ENCODE measurements around the gene IFITM10.

The IFITM10 gene

DNA sequence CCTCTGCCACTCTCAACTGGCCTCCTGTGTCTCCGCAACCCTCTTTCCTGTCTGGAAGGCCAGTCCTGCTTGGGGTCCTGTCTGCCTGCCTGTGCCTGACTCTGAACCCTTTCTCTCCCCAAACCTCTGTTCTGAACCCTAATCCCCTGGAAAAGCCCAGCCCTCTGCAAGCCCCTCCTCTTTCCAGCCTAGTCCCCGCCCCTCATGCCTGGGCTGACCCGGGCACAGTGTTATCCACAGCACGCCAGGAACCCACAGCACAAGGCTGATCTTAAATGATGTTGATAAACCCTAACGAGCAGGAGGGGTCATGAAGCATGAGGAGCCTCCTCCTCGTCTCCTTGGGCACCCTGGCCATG, at the start of gene IFITM10:
IFITM10 (minus strand) TSS at position 115 of the 359 bp plus-strand sequence. CDS start 153 bp downstream, outside the sequence.
- DNase-seq = no peak

DNA sequence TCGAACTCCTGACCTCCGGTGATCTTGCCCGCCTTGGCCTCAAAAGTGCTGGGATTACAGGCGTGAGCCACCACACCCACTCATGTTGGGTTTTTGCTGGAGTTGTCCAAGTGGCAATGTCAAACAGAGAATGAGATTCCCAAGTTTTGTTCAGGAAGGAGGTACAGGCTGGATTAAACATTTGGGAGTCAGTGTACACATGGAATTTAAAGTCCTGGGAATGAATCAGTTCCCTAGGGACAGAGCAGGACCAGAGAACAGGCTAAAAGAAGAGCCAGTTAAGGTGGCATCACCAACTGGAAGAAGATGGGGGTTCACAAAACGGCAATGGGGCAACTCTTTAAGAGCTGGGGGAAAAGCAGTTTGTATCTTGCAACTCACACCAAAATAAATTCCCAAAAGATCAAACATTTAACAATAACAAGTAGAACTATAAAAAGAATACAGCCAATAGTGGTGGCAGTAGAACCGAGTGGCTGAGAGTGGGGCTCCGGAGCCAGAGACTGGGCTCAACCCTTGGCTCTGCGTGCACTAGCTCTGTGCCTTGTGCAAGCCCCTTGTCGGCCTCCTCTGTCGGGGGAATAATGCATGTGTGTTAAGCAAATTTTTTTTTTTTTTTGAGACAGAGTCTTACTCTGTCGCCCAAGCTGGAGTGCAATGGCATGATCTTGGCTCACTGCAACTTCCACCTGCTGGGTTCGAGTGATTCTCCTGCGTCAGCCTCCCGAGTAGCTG, 47.2 kb upstream of the IFITM10 start:
- DNase-seq = no peak

DNA sequence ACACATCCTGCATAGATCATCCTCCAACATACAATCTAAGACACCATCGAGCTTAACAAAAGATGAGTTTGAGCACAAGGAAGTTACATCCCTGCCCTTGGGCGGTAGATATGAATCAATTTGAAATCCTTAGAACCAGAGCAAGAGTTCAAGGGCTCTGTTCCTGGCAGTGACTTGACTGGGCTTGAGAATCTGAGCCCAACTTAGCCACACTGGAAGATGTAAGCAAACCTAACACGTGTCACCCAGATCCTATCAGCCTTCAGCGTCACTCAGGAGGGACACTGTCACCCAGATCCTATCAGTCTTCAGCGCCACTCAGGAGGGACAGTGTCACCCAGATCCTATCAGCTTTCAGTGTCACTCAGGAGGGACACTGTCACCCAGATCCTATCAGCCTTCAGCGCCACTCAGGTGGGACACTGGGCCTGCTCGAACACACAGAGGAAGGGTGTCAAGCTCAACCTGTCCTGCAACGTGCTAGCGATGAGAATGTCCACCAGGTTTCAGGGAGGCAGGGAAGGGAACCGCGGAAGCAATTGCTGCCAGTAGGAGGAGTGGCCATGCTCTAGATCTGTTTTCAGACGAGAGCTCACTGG, 46.1 kb upstream of the IFITM10 start:
- DNase-seq = no peak

DNA sequence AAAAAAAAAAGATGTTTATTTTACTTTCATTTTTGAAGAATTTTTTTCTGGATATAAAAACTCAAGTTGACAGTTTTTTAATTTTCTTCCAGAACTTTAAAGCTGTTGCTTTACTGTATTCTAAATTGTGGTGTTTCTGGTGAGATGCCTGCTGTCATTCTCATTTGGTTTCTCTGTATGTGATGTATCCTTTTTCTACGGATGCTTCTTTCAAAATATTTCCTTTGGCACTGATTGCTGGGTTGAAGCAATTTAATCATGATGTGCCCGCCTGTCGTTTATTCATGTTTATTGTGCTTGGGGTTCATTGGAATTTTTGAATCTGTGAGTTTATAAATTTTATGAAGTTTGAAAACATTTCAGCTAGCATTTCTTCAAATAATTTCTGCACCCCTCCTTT, 42.7 kb upstream of the IFITM10 start:
- no peak for DNase-seq

DNA sequence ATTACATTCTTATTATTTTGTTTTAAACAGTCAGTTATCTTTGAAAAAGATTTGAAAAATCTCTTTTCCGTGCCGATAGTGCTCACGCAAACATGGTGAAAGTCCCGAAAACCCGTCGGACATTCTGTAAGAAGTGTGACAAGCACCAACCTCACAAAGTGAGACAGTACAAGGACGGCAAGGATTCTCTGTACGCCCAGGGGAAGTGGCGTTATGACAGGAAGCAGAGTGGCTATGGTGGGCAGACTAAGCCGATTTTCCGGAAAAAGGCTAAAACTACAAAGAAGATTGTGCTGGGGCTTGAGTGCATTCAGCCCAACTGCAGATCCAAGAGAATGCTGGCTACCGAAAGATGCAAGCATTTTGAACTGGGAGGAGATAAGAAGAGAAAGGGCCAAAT, 42.1 kb upstream of the IFITM10 start:
- no peak for DNase-seq

DNA sequence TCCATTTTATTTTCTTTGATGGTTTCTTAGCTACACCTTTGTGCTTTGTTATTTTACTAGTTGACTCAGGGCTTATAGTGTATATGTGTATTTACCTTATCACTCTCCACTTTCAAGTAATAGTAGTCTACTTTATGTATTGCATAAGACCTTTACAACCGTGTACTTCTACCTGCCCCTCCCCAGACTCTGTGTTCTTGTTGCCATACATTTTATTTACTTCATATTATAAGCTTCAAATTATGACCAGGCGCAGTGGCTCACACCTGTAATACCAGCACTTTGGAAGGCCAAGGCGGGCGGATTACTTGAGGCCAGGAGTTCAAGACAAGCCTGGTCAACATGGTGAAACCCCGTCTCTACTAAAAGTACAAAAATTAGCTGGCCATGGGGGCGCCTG, 41.5 kb upstream of the IFITM10 start:
- no peak for DNase-seq

DNA sequence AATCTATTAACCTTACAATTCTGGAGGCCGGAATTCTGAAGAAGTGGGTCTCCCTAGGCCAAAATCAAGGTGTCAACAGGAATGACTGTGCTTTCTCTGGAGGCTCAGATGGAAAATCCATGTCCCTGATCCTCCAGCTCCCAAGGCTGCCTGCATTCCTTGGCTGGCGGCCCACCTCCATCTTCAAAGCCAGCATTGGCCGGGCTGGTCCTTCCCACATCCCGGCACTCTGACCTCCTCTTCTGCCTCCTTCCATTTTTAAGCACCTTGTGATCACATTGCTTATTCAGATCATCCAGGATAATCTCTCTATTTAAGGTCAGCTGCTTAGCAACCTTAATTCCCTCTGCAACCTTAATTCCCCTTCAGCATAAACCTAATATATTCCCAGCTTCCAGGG, 36.1 kb upstream of the IFITM10 start:
- DNase-seq = no peak

DNA sequence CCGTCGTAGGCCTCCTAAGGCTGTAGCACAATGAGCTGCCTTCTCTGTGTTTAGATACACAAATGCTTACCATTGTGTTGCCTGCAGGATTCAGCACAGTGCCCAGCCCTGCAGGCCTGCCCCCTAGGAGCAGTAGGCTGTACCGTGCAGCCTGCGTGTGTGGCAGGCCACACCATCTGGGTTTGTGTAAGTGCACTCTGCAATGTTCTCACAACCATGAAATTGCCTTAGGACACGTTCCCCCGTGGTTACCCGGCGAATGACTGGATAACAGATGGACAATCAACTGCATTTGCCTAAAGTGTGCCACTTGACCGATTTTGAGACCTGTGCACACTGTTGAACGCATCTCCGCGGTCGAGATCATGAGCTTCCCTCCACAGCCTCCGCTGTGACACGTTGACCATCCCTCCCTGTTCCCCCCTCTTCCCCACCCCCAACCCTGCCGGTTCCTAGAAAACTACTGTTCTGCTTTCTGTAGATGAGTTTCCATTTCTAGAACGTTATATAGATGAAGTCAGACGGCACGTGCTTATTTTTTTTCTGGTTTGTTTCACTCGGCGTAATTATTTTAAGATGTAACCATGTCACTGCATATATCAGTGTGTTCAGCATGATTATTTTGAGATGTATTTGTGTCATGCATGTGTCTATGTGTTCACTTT, 35.5 kb upstream of the IFITM10 start:
- DNase-seq = no peak

DNA sequence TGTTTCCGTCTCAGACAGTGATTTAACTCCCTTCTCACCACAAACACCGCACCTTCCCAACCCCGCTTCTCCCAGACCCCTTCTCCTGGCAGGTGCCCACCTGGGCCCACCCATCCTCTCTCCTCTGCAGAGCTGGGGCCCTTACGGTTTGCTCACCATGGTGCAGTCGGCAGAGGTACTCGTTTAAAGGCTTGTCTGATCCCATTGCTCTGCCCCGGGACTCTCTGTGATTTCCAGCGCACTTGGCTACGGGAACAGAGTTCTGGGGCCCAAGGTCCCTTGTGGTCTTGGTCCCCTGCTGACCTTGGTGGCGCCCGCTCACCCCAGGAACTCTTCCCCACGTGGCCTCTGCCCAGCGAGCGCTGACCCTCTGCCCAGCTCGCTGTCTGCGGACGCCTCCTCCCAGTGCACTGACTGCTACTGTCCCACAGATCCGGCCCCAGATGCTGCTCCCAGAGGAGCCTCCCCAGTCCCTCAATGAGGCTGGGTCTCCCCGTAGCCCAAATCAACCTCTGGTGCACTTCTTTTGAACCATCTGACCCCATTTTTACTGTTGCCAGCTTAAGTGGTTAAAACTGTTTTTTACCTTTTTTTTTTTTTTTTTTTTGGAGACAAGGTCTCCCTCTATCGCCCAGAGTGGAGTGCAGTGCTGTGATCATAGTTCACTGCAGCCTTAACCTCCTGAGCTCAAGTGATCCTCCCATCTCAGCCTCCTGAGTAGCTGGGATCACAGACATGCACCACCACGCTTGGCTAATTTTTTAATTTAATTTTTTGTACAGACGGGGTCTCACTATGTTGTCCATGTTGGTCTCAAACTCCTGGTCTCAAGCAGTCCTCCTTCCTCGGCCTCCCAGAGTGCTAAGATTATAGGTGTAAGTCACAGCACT, 34.6 kb upstream of the IFITM10 start:
- no peak for DNase-seq

DNA sequence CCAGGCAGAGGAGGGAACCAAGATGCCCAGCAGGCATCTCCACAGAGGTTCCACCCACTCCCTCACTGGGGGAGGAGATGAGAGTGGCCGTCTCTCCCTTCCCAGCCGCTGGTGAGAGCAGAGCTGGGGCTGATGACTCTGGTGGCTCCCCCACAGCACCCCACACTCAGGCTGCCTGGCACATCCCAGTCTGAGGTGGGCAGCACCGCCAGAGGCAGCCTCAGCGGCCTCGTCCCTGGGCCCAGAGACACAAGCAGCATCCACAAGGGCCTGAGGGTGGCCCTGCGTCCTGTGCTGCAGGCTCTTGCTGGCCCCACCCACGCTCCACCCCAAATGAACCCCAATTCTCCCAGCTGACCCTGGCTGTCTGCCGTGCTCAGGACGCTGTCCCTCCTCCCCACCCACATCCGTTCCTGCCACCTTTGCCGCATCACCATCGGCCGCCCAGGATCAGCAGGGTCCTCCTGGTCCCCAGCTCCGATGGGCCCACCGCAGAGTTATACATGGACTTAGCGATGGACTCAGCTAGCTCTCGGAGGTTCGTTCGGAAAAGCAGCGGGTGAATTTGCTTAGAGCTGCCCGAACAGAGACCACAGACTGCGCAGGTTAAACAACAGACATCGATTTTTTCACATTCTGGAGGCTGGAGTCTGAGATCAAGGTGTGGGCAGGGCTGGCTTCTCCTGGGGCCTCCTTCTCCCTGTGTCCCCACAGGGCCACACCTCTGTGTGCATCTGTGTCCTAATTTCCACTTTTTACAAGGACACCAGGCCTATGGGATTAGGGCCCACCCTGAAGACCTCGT, 33.5 kb upstream of the IFITM10 start:
- DNase-seq = no peak

DNA sequence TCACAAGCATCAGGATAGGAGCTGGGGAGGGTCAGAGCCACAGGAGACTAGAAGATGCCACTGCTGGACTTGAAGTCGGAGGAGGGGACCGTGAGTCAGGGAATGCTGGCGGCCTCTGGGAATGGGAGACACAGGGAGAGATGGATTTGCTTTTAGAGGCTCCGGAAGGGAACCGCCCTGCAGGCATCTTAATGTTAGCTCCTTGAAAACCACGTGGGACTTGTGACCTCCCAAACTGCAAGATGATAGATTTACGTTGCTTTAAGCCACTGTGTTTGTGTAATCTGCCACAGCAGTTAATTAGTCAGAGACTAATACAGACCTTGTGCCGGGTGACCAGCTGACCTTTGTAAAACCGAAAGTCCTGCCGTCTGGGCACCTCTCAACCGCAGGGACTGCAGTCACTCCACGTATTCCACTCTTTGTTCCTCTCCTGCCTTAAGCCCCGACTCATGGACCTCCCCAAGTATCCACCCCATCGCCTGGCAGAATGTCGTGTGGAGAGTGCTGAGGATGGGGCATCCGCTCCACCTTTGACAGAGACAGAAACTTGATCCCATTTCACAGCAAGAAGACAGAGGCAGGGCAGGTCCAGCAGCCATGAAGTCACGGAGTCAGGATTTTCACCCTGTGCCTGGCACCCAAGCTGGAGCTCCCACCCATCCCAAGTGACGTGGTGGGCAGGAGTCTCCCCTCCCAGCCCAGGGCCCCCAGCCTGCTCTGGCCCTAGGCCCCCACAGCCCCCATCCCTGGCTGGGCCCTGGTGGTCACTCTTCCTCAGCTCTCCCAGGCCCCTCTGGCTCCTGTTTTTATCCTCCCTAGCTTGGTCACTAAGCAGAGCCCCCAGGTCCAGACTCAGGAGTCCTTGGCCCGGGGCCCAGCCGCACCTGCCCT, 32.7 kb upstream of the IFITM10 start:
- no peak for DNase-seq

DNA sequence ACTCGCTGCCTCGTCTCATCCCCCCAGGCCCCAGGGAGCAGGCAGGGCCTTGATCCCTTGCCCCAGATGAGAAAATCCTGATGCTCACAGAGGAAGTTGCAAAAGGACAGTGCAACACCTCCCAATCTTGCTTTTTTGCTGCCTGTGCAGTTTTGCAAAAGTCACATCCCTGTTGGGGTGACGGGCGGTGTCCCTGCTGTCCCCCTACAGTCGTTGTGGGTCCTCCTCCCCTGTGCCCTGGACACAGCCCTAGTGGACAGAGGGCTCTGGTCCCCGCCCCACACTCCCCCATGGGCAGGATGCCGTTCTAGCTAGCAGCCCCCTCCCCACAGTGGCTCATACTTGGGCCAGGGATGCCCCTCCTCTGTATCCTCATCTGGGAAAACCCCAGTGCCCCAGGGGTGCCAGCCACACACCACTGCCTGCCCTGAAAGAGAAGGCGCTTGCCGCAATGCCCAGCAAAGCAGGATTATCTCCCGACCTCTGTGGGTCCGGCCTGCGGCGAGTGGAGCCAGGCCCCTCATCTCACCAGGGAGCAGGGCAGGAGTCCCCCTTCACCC, 31.7 kb upstream of the IFITM10 start:
- no peak for DNase-seq

DNA sequence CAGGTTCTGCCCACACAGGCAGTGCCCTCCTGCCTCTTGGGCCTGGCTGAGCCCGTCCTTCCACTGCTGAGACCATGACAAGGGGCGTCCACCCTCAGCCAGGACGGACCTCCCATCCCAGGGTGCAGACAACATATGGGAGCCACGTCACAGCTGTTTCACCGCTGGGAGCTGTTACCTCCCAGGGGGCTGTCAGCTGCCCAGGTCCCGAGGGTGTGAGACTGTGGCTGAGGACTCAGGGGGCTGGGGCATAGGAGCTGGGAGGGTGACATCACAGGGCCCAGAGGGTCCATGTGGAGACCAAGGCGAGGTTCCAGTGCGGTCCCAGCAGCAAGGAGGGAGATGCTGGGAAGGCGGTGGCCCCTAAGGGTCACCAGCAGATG, 31.2 kb upstream of the IFITM10 start:
- no peak for DNase-seq

DNA sequence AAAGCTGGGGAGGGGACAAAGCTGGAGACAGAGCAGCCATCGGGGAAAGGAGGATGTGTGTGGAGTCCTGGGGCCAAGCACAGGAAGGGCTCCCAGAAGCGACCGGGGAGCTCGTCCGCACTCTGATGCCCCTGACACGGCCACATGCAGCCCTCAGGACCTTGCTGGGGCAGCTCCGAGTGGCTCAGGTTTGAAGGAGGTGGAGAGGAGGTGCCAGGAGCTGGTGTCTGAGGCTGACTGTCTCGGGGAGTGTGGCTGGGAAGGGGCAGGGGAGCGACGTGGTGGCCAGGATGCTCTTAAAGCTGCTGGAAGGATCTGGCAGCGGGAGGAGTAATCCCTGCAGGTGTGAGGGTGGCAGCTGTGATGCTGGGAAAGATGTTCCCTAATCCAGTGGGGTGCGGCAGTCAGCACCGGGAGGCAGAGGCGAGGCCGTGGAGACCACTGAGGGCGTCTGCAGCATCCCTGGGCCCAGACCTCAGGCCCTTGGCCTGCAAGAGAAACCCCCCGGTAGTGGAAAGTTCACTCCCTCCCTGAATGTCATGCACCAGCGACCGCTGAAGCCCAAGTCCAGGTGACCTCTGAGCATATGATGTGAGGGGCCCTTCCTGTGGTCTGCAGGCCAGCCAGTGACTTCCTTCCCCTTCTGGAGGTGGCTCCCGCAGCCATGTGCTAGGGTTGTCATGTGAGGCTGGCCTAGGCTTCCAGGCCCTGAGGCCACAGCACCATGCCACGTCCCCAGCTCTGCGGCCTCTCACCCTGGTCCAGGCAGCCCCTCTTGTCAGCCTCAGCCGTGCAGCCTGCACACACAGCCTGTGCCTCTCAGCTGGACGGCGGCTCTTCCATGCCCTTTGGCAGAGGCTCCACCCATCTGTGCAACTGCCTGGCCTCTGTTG, 30.6 kb upstream of the IFITM10 start:
- no peak for DNase-seq

DNA sequence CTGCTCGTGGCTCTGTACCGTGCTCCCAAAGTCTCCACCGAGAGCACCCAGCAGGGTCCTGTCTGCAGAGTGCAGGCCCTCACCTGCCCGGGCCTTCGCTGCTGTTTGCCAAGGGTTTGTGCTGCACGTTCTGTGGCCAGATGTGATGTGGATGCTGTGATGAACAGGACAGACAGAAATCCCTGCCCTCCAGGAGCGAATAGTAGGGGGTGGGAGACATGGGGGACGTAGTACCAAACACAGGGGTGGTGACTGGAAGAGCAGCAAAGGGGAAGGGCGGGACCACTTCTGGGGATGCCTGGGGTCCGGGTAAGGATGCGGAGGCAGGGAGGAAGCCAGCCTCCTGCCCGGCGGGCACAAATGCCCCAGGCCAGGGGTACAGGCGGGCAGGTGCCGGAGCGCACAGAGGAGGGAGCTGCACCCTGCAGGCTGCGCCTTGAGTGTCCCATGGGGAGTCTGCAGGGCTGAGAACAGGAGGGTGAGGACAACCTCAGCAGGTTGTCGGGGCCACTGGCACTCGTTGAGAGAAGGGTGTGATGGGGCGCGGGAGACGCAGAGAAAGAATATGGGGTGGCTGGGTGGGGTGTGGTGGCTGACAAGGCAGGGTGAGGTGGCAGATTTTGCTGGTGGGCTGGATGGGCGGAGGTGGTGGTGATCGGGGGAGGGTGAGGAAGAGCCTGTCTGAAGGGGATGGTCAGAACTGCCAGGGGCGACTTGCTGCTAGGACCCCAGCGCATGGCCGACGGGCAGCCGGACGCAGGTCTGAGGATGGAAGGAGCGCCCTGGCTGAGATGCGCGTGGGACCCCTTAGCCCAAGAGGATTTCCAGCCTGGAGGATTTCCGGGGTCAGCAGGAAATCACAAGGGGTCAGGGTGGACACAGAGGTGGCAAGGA, 29.7 kb upstream of the IFITM10 start:
- no peak for DNase-seq

DNA sequence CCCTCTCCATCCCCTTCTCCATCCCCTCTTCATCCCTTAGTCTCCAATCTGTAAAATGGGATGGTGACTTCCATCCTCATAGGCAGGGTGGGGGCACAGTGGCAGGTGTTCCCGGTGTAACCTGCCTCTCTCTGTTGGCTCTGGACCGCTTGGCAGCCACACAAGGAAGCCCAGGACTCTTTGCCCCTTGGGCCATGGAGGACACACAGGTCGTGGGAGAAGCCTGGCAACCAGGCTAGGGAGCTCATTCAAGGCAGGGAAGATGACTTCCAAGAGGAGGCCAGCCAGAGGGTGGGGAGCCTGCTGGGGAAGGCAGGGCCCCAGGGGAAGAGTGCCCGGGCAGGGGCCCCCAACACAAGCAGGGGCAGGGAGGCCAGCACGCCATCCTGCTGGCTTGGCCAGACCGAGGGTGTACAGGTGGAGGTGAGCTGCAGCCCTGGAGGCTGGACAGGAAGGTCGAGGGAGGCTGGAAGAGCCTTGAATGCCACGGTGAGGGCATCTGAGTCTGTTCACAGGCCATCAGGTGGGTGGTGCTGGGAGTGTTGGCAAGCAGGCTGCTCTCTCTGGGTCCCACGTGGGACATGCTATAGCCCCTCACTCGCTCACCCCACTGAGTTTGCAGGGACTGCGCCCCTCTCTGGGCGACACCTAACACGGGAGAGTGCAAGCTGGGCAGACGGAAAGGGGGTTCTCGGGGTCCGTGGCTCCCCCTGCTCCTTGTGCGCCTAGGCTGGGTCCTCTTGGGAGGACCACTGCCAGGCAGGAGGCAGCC, 28.8 kb upstream of the IFITM10 start:
- no peak for DNase-seq

DNA sequence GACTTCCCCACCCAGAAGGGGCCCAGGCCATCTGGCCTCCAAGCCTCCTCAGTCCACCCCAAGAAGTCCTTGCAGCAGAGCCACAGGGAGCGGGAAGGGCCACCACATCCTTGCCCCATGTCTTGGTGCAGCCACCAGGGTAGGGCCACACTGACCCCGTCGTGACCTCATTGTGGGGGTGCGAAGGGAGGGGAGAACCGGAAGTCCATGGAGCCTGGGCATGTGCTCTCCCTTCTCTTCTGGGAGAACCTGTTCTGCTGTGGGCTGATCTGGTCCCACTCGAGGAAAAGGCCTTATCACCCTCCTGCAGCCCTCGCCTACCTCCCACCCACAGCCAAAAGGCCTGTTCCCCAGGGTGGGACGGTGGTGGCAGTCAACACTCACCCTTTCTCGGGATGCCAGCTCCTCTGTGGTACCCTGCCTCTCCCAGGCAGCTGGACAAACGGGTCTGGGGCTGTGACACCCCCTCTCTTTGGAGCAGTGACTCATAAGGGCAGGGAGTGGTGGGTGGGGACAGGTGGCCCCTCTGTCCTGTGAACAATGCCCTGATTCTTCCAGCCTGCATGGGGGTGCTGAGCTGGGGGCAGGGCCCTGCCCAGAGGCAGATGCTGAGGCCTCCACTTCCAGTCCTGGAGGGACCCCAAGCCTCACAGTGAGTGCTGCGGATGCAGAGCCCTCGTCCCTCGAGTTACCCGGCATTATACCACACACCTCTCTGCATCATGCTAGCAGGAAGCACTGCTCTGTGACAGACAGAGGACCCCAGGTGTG, 27.9 kb upstream of the IFITM10 start:
- DNase-seq = no peak
